ENCODE measurements around the gene FOXK1.

DNA sequence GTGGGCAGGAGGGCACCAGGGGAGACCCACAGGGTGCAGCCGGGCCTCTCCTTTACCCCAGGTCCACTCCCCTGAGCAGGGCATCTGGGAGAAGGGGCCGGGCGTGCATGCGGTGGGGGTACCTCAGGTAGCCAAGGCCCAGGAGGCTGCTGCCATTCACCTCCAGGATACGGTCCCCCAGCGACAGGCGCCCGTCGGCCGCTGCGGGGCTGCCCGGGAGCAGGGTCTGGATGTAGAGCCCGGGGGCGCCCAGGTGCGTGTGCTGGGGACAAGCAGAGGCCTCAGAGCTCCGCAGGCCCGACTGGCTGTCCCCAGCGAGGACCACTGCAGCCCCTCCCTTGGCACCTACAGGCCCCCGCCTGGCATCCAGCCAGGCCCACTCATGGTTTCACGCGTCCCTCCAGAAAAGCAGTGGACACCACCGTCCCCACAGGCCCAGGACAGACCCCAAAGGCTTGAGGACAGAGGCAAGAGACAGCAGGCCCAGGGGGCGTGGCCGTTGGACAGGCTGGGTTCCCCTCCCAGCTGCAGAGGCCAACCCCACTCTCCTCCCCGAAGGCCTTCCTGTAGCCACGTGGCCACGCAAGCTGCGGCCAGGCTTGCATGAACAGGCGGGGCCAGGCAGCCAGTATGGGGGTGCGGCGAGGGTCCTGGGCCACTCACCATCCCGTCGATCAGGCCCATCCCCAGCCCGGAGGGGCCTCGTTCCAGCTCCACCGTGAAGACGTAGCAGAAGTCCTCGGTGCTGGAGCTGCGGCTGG, 117.6 kb downstream of the FOXK1 start:
- TF ChIP-seq, protein P1, sequence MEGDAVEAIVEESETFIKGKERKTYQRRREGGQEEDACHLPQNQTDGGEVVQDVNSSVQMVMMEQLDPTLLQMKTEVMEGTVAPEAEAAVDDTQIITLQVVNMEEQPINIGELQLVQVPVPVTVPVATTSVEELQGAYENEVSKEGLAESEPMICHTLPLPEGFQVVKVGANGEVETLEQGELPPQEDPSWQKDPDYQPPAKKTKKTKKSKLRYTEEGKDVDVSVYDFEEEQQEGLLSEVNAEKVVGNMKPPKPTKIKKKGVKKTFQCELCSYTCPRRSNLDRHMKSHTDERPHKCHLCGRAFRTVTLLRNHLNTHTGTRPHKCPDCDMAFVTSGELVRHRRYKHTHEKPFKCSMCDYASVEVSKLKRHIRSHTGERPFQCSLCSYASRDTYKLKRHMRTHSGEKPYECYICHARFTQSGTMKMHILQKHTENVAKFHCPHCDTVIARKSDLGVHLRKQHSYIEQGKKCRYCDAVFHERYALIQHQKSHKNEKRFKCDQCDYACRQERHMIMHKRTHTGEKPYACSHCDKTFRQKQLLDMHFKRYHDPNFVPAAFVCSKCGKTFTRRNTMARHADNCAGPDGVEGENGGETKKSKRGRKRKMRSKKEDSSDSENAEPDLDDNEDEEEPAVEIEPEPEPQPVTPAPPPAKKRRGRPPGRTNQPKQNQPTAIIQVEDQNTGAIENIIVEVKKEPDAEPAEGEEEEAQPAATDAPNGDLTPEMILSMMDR (IDR thresholded peaks at IDR 0.05; ENCODE audit: low read depth, low read length) = no peak
- no peak for TF ChIP-seq EZH2phosphoT487 (IDR thresholded peaks at IDR 0.05; ENCODE audit: low read depth)
